SW 1271 (cell line): Measurements from ENCODE around the gene UBXN7.
"Not testable (repeated sequence)": the region's sequence is repeated elsewhere in the genome, so short reads cannot be mapped to it uniquely, and the experiment has no call there.

ENCODE experiments used
- DNase-seq, 2 experiments: peaks; one replicate each; lab custom pipeline; 2025; lab: John Stamatoyannopoulos, UW

Gene UBXN7

DNA sequence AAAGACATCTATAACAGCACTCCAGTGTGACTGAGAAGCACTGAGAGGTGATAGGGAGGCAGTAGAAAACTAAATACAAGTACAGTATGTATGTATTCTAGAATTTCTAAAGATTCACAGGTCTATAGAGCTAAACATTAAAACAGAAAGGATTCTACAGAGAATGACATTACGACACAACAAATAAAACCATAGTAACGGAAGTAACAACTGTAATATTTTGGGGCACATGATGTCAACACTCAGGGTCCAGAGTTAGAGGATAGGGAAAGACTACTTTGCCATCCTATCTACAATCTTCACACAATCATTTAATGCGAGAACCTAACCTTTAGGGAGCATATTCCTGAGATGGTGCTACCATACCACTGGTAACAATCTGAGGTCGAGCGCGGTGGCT is 13.6 kb downstream of the UBXN7 start:
- DNase-seq: no peak

DNA sequence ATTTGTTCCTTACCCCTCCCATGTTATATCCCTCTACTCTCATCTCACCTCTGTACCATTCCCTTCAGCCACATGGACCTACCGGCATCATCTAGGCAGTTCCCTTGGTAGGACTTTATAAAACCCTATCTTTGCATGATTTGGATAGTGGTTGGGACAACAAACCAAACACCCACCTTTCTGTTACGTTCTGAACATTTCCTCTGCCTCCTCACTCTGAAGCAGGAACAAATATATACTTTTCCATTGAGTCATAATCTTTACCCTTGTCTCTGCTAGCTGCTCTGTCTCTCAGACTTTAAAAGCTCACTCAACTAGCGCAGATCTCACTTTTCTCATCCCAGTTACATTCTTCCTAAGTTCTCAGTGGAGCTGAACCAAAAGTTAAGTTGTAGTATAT is 17.8 kb downstream of the UBXN7 start:
- no peak for DNase-seq

DNA sequence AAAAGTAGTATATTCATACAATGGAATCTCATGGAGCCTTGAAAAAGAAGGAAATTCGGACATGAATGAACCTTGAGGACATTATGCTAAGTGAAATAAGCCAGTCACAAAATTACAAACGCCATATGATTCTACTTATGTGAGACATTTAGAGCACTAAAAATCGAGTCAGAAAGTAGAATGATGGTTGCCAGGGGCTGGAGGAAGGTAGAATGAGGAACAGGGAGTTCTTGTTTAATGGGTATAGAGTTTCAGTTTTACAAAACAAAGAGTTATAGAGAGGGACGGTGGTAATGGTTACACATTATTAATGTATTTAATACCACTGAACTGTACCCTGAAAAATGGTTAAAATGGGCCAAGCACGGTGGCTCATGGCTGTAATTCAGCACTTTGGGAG is 19.5 kb downstream of the UBXN7 start:
- no peak for DNase-seq

DNA sequence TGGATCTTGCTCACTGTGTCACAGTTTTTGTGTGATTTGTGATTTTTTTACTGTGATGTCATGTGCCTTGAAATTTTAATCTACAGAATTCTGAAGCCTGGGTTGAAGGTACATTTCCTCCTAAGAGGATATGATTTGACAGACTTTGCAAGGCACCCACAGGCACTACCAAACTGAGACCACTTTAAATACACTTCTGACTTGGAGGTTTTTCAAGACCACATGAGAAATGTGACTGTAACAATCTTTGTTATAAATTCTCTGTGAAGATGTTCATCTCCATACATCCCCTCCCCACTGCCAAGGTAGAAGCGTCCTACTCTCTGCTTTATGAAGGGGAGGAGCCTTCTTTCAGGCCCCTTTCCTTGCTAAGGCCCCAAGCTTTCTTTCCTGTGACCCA is 22.8 kb downstream of the UBXN7 start:
- DNase-seq: no peak

DNA sequence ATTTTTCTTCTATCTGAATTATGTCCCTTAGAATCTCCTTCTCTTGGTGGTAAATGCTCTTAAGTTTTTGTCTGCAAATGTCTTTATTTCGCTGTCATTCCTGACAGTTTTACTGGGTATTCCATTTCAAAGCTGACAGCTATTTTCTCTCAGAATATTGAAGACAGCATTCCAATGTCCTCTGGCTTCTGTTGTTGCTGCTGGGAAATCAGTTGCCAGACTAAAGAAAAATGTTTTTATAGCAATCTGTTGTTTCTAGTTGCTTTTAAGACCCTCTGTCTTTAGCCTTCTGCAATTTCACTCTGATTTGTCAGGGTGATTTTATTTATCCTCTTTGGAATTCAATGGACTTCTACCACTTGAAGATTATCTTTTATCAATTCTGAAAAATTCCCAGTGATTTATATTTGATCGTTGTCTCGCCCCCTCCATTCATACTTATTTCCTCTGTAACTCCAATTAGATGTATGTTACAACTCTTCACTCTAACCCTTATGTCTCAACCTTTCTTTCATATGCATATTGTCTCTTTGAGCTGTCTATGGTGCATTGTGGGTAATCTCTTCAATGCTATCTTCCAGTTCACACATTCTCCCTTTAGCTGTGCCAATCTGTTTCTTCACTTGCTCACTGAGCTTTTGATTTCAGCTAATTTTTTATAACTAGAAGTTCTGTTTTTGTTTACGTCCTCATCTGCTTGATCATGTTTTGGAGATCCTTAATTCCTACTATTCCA is 23.5 kb downstream of the UBXN7 start:
- no peak for DNase-seq

DNA sequence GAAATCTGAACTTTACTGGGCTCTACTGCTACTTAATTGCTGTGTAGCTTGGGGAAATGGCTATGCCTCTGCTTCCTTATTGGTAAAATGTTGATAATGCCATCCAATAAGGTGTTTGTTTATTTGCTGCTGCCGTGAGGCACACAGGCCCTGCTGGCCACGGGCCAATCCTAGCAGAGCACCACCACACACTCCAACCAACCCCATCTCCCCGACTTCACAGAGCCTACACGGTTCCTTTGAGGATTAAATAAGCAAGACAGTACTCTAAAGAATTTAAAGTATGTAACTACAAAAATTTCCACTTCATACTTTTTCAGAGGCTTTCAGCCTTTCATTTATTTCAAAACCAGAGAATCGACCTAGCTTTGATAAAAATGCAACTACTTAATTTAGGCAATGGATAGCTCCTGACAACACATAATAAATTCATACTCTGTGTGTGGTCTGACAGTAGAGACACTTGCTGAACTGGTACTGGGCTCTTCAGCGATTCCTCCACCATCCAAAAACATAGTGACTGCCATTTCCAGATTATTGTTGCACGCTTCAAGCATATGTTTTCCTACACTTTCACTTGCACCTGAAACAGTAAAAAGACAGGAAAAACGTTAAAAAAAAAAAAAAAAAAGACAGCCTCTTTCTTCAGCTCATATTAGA is 25.3 kb downstream of the UBXN7 start:
- peak in 1 of 2 experiments; percentile 20 for DNase-seq

DNA sequence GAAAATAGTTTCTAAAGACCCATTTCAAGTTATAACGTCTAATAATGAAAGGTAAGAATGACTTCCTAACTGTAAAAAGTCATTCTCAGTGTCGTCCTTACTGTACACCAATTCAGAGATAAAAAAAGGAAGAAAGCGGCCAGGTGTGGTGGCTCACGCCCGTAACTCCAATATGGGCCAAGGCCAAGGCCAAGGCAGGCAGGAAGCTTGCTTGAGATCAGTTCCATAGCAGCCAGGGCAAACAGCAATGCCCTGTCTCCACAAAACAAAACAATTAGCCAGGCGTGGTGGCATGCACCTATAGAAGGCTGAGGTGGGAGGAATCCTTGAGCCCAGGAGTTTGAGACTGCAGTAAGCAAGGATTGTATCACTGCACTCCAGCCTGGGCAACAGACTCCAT is 31.9 kb downstream of the UBXN7 start:
- DNase-seq: no peak

DNA sequence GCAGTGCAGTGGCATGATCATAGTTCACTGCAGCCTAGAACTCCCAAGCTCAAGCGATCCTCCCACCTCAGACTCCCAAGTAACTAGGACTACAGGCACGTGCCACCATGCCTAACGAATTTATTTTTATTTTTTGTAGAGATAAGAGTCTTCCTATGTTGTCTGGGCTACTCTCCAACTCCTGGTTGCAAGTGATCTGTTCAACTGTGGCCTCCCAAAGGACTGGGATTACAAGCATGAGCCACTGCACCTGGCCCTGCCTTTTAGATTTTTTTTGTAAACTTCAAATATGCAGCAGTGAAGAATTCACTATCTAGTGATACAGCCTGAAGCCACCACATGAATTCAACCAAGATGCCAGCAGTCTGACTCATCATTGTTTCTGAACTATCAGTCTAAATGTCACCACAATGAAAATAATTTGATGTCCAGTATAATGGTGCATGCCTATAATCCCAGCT is 32.7 kb downstream of the UBXN7 start:
- peak in 1 of 2 experiments; percentile 81 for DNase-seq

DNA sequence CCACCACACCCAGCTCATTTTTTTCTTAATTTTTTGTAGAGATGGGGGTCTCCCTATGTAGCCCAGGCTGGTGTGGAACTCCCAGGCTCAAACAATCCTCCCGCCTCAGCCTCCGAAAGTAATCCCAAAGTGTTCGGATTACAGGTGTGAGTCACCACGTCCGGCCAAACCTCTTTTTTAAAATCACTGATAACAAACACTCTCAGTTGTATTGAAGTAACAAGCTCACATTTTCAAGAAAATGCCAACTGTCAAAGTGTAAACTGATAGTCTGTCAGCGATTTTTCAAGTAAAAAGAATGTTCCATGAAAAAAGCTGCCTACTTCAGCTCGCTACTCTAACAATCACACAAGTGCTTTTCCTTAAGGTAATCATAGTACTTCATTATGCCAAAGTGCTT is 33.4 kb downstream of the UBXN7 start:
- no peak for DNase-seq

DNA sequence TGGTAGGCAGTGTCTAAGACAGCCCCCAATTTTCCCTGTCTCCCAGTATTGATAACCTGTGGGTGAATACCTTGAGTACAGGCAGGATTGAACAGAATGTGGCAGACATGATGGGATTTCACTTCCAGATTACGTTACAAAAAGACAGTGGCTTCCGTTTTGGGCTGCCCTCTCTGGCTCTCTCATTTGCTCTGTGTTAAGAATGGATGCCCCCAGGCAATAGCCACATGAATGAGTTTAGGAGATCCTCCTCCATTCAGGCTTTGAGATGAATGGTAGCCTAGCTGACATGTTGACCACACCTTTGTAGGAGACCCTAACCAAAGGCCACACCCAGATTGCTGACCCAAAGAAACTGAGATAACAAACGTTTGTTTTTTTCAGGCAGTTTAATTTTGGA is 34.3 kb downstream of the UBXN7 start:
- no peak for DNase-seq

DNA sequence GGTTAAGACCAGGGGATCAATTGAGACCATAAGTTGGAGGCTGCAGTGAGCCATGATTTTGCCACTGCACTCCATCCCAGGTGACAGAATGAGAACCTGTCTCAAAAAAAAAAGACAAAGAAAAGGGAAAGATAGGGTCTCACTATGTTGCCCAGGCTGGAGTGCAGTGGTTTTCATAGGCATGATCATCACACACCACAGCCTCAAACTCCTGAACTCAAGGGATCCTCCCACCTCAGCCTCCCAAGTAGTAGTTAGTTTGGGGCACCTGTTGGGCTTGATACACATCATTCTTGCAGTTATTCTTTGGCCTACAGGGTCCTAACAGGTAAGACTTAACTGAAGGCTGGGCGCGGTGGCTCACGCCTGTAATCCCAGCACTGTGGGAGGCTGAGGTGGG is 42.1 kb downstream of the UBXN7 start:
- no peak for DNase-seq

DNA sequence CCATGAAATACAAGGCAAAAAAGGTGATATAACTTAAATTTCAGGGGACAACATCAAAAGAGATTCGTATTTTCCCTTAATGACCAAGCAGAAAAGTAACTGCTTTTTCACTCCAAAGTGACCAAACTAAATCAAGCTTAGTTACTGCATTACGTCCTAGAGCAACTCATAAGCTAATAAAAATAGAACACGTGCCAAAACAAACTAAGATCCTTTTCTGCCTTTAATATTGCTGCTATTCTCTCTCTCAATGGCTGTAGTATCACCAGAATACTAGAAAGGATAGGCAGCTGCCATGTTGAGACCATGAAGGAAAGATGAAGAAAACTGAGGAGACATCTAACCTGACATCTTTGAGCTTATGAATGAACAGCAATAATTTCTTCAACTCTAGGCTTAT is 43.3 kb downstream of the UBXN7 start:
- no peak for DNase-seq

DNA sequence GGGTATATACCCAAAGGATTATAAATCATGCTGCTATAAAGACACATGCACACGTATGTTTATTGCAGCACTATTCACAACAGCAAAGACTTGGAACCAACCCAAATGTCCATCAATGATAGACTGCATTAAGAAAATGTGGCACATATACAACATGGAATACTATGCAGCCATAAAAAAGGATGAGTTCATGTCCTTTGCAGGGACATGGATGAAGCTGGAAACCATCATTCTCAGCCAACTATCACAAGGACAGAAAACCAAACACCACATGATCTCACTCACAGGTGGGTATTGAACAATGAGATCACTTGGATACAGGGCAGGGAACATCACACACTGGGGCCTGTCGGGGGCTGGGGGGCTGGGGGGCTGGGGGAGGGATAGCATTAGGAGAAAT is 44.3 kb downstream of the UBXN7 start:
- not testable (repeated sequence) for DNase-seq

DNA sequence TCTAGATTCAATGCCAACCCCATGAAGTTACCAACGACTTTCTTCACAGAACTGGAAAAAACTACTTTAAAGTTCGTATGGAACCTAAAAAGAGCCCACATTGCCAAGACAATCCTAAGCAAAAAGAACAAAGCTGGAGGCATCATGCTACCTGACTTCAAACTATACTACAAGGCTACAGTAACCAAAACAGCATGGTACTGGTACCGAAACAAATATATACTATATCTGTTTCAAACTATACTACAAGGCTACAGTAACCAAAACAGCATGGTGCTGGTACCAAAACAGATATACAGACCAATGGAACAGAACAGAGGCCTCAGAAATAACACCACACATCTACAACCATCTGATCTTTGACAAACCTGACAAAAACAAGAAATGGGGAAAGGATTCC is 45.4 kb downstream of the UBXN7 start:
- DNase-seq: not testable (repeated sequence)

DNA sequence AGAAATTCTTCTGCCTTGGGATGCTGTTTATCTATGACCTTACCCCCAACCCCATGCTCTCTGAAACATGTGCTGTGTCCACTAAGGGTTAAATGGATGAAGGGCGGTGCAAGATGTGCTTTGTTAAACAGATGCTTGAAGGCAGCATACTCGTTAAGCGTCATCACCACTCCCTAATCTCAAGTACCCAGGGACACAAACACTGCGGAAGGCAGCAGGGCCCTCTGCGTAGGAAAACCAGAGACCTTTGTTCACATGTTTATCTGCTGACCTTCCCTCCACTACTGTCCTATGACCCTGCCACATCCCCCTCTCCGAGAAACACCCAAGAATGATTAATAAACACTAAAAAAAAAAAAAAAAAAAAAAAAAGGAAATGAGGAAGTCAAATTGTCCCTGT is 46.2 kb downstream of the UBXN7 start:
- DNase-seq: not testable (repeated sequence)

DNA sequence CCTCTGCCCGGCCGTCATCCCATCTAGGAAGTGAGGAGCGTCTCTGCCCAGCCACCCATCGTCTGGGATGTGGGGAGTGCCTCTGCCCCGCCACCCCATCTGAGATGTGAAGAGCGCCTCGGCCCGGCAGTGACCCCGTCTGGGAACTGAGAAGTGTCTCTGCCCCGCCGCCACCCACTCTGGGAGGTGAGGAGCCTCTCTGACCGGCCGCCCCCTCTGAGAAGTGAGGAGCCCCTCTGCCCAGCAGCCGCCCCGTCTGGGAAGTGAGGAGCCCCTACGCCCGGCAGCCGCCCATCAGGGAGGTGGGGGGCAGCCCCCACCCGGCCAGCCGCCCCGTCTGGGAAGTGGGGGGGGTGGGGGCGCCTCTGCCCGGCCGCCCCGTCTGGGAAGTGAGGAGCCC is 46.8 kb downstream of the UBXN7 start:
- not testable (repeated sequence) for DNase-seq

DNA sequence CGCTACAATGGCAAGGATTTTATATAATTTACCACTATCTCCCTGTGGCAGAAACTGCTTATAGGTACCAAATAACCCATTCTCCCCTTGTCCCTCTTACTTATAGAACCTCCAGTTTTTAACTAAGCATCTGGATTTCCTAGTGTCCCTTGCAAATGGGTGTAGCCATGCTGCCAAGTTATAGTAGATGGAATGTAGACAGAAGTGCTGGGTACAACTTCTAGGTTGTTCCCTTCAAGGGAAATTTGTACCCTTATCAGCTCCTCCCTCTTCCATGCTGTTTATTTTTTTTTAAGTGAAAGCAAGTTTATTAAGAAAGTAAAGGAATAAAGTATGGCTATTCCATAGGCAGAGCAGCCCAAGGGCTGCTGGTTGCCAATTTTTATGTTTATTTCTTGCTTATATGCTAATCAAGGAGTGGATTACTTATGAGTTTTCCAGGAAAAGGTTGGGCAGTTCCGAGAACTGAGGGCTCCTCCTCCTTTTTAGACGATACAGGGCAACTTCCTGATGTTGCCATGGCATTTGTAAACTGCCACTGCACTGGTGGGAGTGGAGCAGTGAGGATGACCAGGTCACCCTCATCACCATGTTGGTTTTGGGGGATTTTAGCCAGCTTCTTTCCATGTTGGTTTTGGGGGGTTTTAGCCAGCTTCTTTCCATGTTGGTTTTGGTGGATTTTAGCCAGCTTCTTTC is 53.9 kb downstream of the UBXN7 start:
- no peak for DNase-seq

DNA sequence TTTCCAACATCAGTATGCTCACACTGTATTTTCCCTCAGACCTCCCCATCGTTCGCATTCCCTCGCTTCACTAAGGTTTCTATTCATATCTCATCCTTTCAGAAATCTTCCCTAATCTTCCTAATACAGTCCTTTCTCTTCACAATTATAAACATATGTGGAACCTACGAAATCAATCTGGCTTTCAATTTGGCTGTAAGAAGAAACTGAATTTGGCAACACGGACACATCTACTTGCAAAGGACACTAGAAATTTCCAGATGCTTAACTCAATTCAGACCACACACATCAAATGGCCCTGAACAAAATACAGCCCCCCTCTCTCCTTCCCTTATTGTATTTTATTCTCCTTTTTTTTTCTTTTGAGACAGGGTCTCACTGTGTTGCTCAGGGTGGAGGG is 54.9 kb downstream of the UBXN7 start:
- no peak for DNase-seq

DNA sequence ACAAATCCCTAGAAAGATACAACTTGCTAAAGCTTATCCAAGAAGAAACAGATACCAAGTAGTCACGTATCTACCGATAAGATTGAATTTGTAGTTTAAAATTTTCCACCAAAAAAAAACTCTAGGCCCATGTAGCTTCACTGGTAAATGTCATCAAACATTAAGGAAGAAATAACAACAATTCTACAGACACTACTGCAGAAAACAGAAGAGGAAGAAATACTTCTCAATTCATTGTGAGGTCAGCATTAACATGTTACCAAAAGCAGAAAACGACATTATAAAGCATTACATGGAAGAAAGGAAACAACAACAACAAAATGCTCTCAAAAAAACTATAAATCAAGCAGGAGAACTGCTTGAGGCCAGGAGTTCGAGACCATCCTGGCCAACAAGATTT is 66.5 kb downstream of the UBXN7 start:
- no peak for DNase-seq

DNA sequence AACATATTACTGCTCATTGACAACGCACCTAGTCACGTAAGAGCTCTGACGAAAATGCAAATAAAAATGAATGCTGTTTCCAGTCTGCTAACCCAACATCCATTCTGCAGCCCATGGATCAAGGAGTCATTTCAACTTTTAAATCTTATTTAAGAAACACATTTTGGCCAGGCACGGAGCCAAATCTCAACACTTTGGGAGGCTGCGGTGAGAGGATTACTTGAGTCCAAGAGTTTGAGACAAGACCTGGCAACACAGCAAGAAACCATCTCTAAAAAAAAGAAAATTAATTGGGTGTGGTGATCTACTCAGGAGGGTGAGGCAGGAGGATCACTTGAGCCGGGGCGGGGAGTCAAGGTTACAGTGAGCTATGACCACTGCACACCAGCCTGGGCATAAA is 71.6 kb downstream of the UBXN7 start:
- DNase-seq: no peak

DNA sequence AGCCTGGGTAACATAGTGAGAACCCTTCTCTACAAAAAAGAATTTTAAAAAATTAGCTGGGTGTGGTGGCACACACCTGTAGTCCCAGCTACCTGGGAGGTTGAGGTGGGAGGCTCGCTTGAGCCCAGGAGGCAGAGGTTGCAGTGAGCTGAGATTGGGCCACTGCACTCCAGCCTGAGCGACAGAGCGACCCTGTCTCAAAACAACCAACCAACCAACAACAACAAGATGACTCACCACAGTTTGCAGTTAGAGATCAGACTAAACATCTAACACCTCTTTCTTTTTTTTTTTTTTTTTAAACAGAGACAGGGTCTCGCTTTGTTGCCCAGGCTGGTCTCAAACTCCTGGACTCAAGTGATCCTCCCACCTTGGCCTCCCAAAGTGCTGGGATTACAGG is 73.7 kb downstream of the UBXN7 start:
- DNase-seq: not testable (repeated sequence)

DNA sequence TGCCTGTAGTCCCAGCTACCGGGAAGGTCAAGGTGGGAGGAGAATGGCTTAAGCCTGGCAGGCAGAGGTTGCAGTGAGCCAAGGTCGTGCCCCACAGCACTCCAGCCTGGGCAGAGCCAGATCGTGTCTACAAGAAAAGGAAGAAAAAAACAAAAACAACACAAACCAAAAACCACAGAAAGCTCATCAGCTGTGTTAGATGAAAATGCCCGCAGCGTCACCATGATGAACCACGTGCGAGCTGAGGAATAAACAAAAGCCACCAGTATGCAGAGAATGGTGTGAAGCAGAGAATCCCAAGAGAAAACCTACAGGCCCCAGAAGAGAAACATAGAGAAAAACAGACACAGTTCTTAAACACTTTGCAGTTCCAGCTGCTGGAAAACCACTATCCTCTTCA is 74.3 kb downstream of the UBXN7 start:
- DNase-seq: no peak

DNA sequence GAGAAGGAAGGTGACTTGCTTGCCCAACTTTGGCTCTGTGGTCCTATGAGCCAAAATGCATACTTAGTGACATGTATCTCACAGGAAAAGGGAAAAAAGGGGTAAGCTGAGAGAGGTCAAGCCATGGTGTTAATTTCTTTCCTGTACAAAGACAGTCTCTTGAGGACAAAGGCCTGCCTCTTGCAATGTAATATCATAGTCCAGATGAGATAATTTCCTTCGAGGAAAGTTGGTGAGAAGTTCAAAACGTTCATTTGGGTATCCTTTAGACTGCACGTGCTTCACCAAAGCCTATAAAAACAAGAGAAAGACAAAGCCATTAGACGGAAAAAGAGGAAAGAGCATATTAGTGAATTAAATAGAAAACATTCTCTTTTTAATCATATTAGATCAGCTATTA is 75.7 kb downstream of the UBXN7 start:
- DNase-seq: no peak
